Hepatocyte (in vitro differentiated cells): ENCODE results near the gene RALGPS2. TPM values are rescaled to one million over a fixed set of nuclear protein-coding genes. Genes with fewer than 3 reads are reported as not detected.
A peak's percentile ranks its signal among the peaks of the same experiment; 100 is the strongest.

Experiments
- DNase-seq: peaks from one replicate; pipeline ENCODE4 v3.0.0-alpha.2; 2016; ENCODE audit warnings: low spot score
- H2AFZ ChIP-seq: fragments of 200-600 bp; sonication (generic); 2 replicates; pipeline ENCODE4 v1.6.0; 2016; ENCODE audit warnings: antibody characterized with exemption, mild to moderate bottlenecking
- H3K27ac ChIP-seq: fragments of 200-600 bp; sonication (generic); 2 replicates; pipeline ENCODE4 v1.5.1; 2016; ENCODE audit warnings: mild to moderate bottlenecking
- H3K27me3 ChIP-seq: fragments of 200-600 bp; sonication (generic); 2 replicates; pipeline ENCODE4 v1.6.1; 2016
- H3K36me3 ChIP-seq: fragments of 200-600 bp; sonication (generic); replicated peaks from 2 replicates; pipeline ENCODE4 v1.5.1; 2016; ENCODE audit warnings: low read depth; ENCODE audit not compliant: insufficient read depth
- H3K4me1 ChIP-seq: fragments of 200-600 bp; sonication (generic); 2 replicates; pipeline ENCODE4 v1.5.1; 2016; ENCODE audit warnings: mild to moderate bottlenecking, moderate library complexity; ENCODE audit not compliant: insufficient read depth
- H3K4me2 ChIP-seq: fragments of 200-600 bp; sonication (generic); 2 replicates; pipeline ENCODE4 v1.6.0; 2016
- H3K4me3 ChIP-seq: fragments of 200-600 bp; sonication (generic); 2 replicates; pipeline ENCODE4 v1.5.1; 2016; ENCODE audit warnings: mild to moderate bottlenecking
- H3K79me2 ChIP-seq: fragments of 200-600 bp; sonication (generic); 2 replicates; pipeline ENCODE4 v1.6.0; 2017; ENCODE audit warnings: mild to moderate bottlenecking
- H3K9me2 ChIP-seq: fragments of 200-600 bp; sonication (generic); replicated peaks from 2 replicates; pipeline ENCODE4 v1.6.0; 2017; ENCODE audit warnings: mild to moderate bottlenecking; ENCODE audit not compliant: insufficient read depth
- H3K9me3 ChIP-seq: fragments of 200-600 bp; sonication (generic); 2 replicates; pipeline ENCODE4 v1.5.1; 2016; ENCODE audit warnings: low read depth, mild to moderate bottlenecking
- H4K20me1 ChIP-seq: fragments of 200-600 bp; sonication (generic); 2 replicates; pipeline ENCODE4 v1.6.0; 2016; ENCODE audit warnings: mild to moderate bottlenecking; ENCODE audit not compliant: insufficient read depth, poor library complexity, severe bottlenecking
- EZH2 ChIP-seq: fragments of 200-600 bp; sonication (generic); IDR thresholded peaks from 2 replicates; pipeline ENCODE4 v1.6.1; 2016; ENCODE audit warnings: antibody characterized with exemption, mild to moderate bottlenecking, borderline replicate concordance
- EZH2phosphoT487 ChIP-seq: fragments of 200-600 bp; sonication (generic); IDR thresholded peaks from one replicate; pipeline ENCODE4 v1.6.1; 2018; ENCODE audit warnings: antibody characterized with exemption, mild to moderate bottlenecking, low read depth, moderate library complexity; ENCODE audit not compliant: unreplicated experiment, severe bottlenecking
- WGBS: methylation state at CpG from one replicate; pipeline ENCODE4 v1.1.6; 2016; ENCODE audit warnings: low lambda C conversion rate; ENCODE audit errors: missing lambda C conversion rate; 5-methylcytosine and 5-hydroxymethylcytosine counted together
- polyA plus RNA-seq: library from polyadenylated mRNA; unstranded; fragments of >200 nt; fragmentation: Nextera tagmentation; extraction: Ambion mirVana; gene quantifications from 2 replicates; pipeline ENCODE4 v1.2.1, GENCODE V29; 2016
- total RNA-seq: library from RNA; depleted of rRNA; stranded (reverse); fragments of >200 nt; gene quantifications from 2 replicates; pipeline ENCODE4 v1.2.3, GENCODE V29; 2014
- TF ChIP-seq, protein P1 (sequence below): fragments of 200-600 bp; sonication (generic); IDR thresholded peaks from 2 replicates; pipeline ENCODE4 v1.5.1; 2016; ENCODE audit warnings: antibody characterized with exemption, mild to moderate bottlenecking; ENCODE audit not compliant: poor library complexity

The RALGPS2 gene
- total and polyA plus RNA-seq, 2 experiments from 2014 or later: 9.3 to 35.4 TPM

- Histone ChIP-seq H2AFZ (no peak overlapping the region), H3K4me2 (no peak overlapping the region), H3K27me3 (no peaks in the 10 kb centered on the region), H3K9me2 (no peaks in the 10 kb centered on the region), H3K4me1 (peaks cover 11% of the 10 kb centered on the region), H3K4me3 (no peak overlapping the region), H3K79me2 (no peaks in the 10 kb centered on the region), H4K20me1 (no peaks in the 10 kb centered on the region), H3K36me3 (no peaks in the 10 kb centered on the region), H3K27ac (no peak overlapping the region), H3K9me3 (no peaks in the 10 kb centered on the region)
- WGBS: 78% methylated on average over 5 of the region's 5 CpGs
- TF ChIP-seq EZH2 (no peak), EZH2phosphoT487 (no peak)
- TF ChIP-seq, protein P1, sequence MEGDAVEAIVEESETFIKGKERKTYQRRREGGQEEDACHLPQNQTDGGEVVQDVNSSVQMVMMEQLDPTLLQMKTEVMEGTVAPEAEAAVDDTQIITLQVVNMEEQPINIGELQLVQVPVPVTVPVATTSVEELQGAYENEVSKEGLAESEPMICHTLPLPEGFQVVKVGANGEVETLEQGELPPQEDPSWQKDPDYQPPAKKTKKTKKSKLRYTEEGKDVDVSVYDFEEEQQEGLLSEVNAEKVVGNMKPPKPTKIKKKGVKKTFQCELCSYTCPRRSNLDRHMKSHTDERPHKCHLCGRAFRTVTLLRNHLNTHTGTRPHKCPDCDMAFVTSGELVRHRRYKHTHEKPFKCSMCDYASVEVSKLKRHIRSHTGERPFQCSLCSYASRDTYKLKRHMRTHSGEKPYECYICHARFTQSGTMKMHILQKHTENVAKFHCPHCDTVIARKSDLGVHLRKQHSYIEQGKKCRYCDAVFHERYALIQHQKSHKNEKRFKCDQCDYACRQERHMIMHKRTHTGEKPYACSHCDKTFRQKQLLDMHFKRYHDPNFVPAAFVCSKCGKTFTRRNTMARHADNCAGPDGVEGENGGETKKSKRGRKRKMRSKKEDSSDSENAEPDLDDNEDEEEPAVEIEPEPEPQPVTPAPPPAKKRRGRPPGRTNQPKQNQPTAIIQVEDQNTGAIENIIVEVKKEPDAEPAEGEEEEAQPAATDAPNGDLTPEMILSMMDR: no peak
- no peak for DNase-seq
Measured at GRCh38 chr1:178953034-178953433, 228.0 kb downstream of the RALGPS2 start.

- Histone ChIP-seq H3K4me3 (no peak overlapping the region), H4K20me1 (no peaks in the 10 kb centered on the region), H3K4me2 (no peak overlapping the region), H3K27ac (peak overlapping the region; percentile 40), H2AFZ (no peak overlapping the region), H3K9me3 (no peaks in the 10 kb centered on the region), H3K4me1 (peaks cover 11% of the 10 kb centered on the region), H3K27me3 (no peaks in the 10 kb centered on the region), H3K9me2 (no peaks in the 10 kb centered on the region), H3K79me2 (no peaks in the 10 kb centered on the region), H3K36me3 (no peaks in the 10 kb centered on the region)
- TF ChIP-seq, protein P1: no peak
- TF ChIP-seq EZH2: no peak
- no peak for TF ChIP-seq EZH2phosphoT487
- no peak for DNase-seq
- 81% methylated on average over 23 of the region's 23 CpGs for WGBS
Measured at GRCh38 chr1:178953538-178954324, 228.7 kb downstream of the RALGPS2 start.

DNA sequence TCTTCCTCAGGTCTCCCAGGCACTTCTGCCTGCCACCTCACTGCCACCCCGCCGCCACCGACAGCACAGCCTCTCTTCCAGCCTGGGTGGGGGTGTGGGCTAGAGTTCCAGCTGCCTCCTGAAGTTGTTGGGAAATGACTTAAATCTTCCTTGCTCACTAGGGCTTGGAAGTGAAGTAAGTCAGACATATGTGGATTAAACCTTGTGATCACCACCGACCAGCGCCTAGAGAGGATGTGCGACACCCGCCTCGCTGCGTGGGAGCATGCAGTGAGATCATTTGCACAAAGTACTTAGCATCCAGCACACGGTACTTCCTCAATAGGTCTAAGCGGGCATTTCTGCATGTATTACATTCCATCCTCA, 229.3 kb downstream of the RALGPS2 start:
- Histone ChIP-seq H3K27ac (no peak overlapping the region), H3K27me3 (no peaks in the 10 kb centered on the region), H3K4me1 (peaks cover 11% of the 10 kb centered on the region), H3K4me2 (no peak overlapping the region), H3K36me3 (no peaks in the 10 kb centered on the region), H3K4me3 (no peak overlapping the region), H4K20me1 (no peaks in the 10 kb centered on the region), H3K9me2 (no peaks in the 10 kb centered on the region), H2AFZ (no peak overlapping the region), H3K9me3 (no peaks in the 10 kb centered on the region), H3K79me2 (no peaks in the 10 kb centered on the region)
- WGBS: 88% methylated on average over 11 of the region's 11 CpGs
- DNase-seq: no peak
- TF ChIP-seq EZH2phosphoT487 (no peak), EZH2 (no peak)
- TF ChIP-seq, protein P1: no peak
